Mammary epithelial cell (primary cell): Measurements from ENCODE around the gene TNFRSF14.
"Not testable (repeated sequence)": the region's sequence is repeated elsewhere in the genome, so short reads cannot be mapped to it uniquely, and the experiment has no call there.

ENCODE experiments used
- EZH2 ChIP-seq: IDR thresholded peaks from 2 replicates; pipeline ENCODE4 v1.6.1; 2012; ENCODE audit warnings: low read length, inconsistent platforms, borderline replicate concordance
- TF ChIP-seq, protein P1 (sequence below), 2 donors: IDR thresholded peaks in 1 of 2; conservative IDR thresholded peaks in 1 of 2; 2 replicates each; pipeline ENCODE4 v1.5.1; 2011 to 2012; ENCODE audit warnings: inconsistent platforms in 2 of 2, low read length in 2 of 2, mild to moderate bottlenecking in 2 of 2, control low read depth in 1 of 2, low read depth in 1 of 2; ENCODE audit not compliant: insufficient read depth in 1 of 2; ENCODE audit errors: extremely low read depth in 1 of 2

DNA sequence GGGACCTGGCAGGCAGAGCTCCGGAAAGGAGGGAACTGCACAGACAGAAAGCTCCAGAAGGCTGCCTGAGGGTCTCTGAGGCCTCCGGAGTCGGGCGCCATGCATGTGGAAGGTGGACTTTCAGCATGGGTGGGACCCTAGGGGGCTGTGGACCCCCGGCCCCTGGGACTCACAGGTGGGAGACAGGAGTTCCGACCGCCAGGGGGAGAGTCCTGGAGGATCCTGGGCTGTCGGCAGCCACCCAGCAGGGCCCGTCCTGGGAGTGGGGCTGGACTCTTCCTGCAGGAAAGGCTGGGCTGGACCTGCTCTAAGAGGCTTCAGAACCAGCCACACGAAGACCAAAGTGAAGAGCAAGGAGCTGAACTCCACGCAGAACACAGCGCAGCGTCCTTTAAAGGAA is 13.5 kb downstream of the TNFRSF14 start:
- TF ChIP-seq EZH2, result not testable (repeated sequence)
- TF ChIP-seq, protein P1, sequence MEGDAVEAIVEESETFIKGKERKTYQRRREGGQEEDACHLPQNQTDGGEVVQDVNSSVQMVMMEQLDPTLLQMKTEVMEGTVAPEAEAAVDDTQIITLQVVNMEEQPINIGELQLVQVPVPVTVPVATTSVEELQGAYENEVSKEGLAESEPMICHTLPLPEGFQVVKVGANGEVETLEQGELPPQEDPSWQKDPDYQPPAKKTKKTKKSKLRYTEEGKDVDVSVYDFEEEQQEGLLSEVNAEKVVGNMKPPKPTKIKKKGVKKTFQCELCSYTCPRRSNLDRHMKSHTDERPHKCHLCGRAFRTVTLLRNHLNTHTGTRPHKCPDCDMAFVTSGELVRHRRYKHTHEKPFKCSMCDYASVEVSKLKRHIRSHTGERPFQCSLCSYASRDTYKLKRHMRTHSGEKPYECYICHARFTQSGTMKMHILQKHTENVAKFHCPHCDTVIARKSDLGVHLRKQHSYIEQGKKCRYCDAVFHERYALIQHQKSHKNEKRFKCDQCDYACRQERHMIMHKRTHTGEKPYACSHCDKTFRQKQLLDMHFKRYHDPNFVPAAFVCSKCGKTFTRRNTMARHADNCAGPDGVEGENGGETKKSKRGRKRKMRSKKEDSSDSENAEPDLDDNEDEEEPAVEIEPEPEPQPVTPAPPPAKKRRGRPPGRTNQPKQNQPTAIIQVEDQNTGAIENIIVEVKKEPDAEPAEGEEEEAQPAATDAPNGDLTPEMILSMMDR (conservative IDR thresholded peaks at IDR 0.05 in 1 of 2, IDR thresholded peaks at IDR 0.05 in 1 of 2; ENCODE audit: extremely low read depth in 1 of 2, insufficient read depth in 1 of 2, low read depth in 1 of 2, low read length in 2 of 2), result not testable (repeated sequence)
